Smooth muscle cell (in vitro differentiated cells): ENCODE results near the gene SEMA6D. TPM values are rescaled to one million over a fixed set of nuclear protein-coding genes. Genes with fewer than 3 reads are reported as not detected.

Experiments
- DNase-seq: peaks from one replicate; lab custom pipeline; 2025; ENCODE audit not compliant: unreplicated experiment; lab: John Stamatoyannopoulos, UW
- H2AFZ ChIP-seq: fragments of 200-600 bp; sonication (generic); 2 replicates; pipeline ENCODE4 v1.6.0; 2016; ENCODE audit warnings: antibody characterized with exemption, low read depth, mild to moderate bottlenecking
- H3F3A ChIP-seq: fragments of 200-600 bp; sonication (generic); 2 replicates; pipeline ENCODE4 v1.6.0; 2017; ENCODE audit warnings: antibody characterized with exemption, low read depth
- H3K27ac ChIP-seq: fragments of 200-600 bp; sonication (generic); 2 replicates; pipeline ENCODE4 v1.5.1; 2016; ENCODE audit warnings: low read depth, mild to moderate bottlenecking
- H3K27me3 ChIP-seq: fragments of 200-600 bp; sonication (generic); 2 replicates; pipeline ENCODE4 v1.6.1; 2016; ENCODE audit warnings: low read depth, mild to moderate bottlenecking
- H3K36me3 ChIP-seq: fragments of 200-600 bp; sonication (generic); 2 replicates; pipeline ENCODE4 v1.5.1; 2016; ENCODE audit warnings: low read depth
- H3K4me1 ChIP-seq: fragments of 200-600 bp; sonication (generic); 2 replicates; pipeline ENCODE4 v1.5.1; 2016; ENCODE audit warnings: low read depth
- H3K4me2 ChIP-seq: fragments of 200-600 bp; sonication (generic); 2 replicates; pipeline ENCODE4 v1.6.0; 2016; ENCODE audit warnings: mild to moderate bottlenecking
- H3K4me3 ChIP-seq: fragments of 200-600 bp; sonication (generic); 2 replicates; pipeline ENCODE4 v1.5.1; 2016; ENCODE audit warnings: mild to moderate bottlenecking
- H3K79me2 ChIP-seq: fragments of 200-600 bp; sonication (generic); 2 replicates; pipeline ENCODE4 v1.6.0; 2016; ENCODE audit warnings: low read depth, mild to moderate bottlenecking
- H3K9ac ChIP-seq: fragments of 200-600 bp; sonication (generic); 2 replicates; pipeline ENCODE4 v1.6.0; 2016; ENCODE audit warnings: low read depth
- H3K9me3 ChIP-seq: fragments of 200-600 bp; sonication (generic); replicated peaks from 2 replicates; pipeline ENCODE4 v1.5.1; 2016; ENCODE audit warnings: low read depth
- H4K20me1 ChIP-seq: fragments of 200-600 bp; sonication (generic); 2 replicates; pipeline ENCODE4 v1.6.0; 2016; ENCODE audit warnings: low read depth
- whole genome bisulfite sequencing: methylation state at CpG from one replicate; pipeline ENCODE4 v1.1.7; 2016; ENCODE audit warnings: low lambda C conversion rate; 5-methylcytosine and 5-hydroxymethylcytosine counted together
- polyA plus RNA-seq: library from polyadenylated mRNA; unstranded; fragments of >200 nt; fragmentation: Nextera tagmentation; extraction: Ambion mirVana; gene quantifications from 2 replicates; pipeline ENCODE4 v1.2.1, GENCODE V29; 2016
- total RNA-seq: library from RNA; depleted of rRNA; stranded (reverse); fragments of >200 nt; gene quantifications from 2 replicates; pipeline ENCODE4 v1.2.3, GENCODE V29; 2014
- TF ChIP-seq, protein P1 (sequence below): fragments of 200-600 bp; sonication (generic); IDR thresholded peaks from 2 replicates; pipeline ENCODE4 v1.5.1; 2017; ENCODE audit warnings: borderline replicate concordance, mild to moderate bottlenecking, antibody characterized with exemption; ENCODE audit not compliant: insufficient read depth, poor library complexity, severe bottlenecking

SEMA6D gene
- total and polyA plus RNA-seq, 2 experiments from 2014 or later, result 31.4 to 44.9 TPM

DNA sequence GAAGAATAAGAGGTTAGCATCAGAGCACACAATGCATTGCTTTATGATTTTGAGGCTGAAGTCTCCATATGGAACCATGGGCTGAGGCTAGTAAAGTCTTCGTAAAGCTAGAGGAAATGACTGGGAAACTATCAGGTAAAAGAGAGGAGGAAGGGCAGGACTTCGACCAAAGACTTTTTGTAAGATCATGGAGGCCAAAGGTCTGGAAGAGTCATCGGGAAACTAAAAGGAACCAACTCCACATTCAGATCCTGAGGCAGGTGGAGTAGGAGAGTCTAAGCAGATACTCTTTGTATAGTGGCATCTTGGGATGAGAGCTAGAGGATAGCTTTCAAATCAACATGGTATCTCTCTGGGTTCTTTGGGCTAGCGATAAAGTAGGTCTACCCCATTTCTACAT is 36.3 kb downstream of the SEMA6D start:
- Histone ChIP-seq H3K27ac (no peak overlapping the region), H3K36me3 (no peaks in the 10 kb centered on the region), H4K20me1 (peaks cover 3% of the 10 kb centered on the region), H3K4me3 (no peak overlapping the region), H3K9ac (no peak overlapping the region), H3F3A (peaks cover 25% of the 10 kb centered on the region), H3K27me3 (no peaks in the 10 kb centered on the region), H3K4me1 (no peaks in the 10 kb centered on the region), H2AFZ (no peak overlapping the region), H3K79me2 (peaks cover 50% of the 10 kb centered on the region), H3K4me2 (no peak overlapping the region), H3K9me3 (peaks cover 9% of the 10 kb centered on the region)
- WGBS, result 99% methylated on average over 4 of the region's 4 CpGs
- DNase-seq, result no peak
- TF ChIP-seq, protein P1, sequence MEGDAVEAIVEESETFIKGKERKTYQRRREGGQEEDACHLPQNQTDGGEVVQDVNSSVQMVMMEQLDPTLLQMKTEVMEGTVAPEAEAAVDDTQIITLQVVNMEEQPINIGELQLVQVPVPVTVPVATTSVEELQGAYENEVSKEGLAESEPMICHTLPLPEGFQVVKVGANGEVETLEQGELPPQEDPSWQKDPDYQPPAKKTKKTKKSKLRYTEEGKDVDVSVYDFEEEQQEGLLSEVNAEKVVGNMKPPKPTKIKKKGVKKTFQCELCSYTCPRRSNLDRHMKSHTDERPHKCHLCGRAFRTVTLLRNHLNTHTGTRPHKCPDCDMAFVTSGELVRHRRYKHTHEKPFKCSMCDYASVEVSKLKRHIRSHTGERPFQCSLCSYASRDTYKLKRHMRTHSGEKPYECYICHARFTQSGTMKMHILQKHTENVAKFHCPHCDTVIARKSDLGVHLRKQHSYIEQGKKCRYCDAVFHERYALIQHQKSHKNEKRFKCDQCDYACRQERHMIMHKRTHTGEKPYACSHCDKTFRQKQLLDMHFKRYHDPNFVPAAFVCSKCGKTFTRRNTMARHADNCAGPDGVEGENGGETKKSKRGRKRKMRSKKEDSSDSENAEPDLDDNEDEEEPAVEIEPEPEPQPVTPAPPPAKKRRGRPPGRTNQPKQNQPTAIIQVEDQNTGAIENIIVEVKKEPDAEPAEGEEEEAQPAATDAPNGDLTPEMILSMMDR, result no peak

- Histone ChIP-seq H3K9ac (no peak overlapping the region), H3K27me3 (no peaks in the 10 kb centered on the region), H2AFZ (no peak overlapping the region), H3K4me2 (no peak overlapping the region), H3K27ac (no peak overlapping the region), H4K20me1 (peaks cover 3% of the 10 kb centered on the region), H3F3A (peaks cover 25% of the 10 kb centered on the region), H3K4me1 (no peaks in the 10 kb centered on the region), H3K79me2 (peaks cover 55% of the 10 kb centered on the region), H3K9me3 (peaks cover 9% of the 10 kb centered on the region), H3K4me3 (no peak overlapping the region), H3K36me3 (no peaks in the 10 kb centered on the region)
- TF ChIP-seq, protein P1, result no peak
- no peak for DNase-seq
Observed at GRCh38 chr15:47754312-47754711, 37.0 kb downstream of the SEMA6D start.

- H3K4me1 ChIP-seq, result no peaks in the 10 kb centered on the region
- no peak overlapping the region for H3K4me3 ChIP-seq
- TF ChIP-seq, protein P1, result no peak
- peaks cover 9% of the 10 kb centered on the region for H3K36me3 ChIP-seq
- no peaks in the 10 kb centered on the region for H4K20me1 ChIP-seq
- H3F3A ChIP-seq, result peaks cover 21% of the 10 kb centered on the region
- peak overlapping the region; percentile 7 for H3K9ac ChIP-seq
- no peak for DNase-seq
- peak overlapping the region; percentile 78 for H3K27ac ChIP-seq
- H3K79me2 ChIP-seq, result peaks cover 63% of the 10 kb centered on the region
- 75% methylated on average over 2 of the region's 2 CpGs for WGBS
- peak overlapping the region; percentile 28 for H3K4me2 ChIP-seq
- H3K9me3 ChIP-seq, result peaks cover 9% of the 10 kb centered on the region
- H2AFZ ChIP-seq, result no peak overlapping the region
- no peaks in the 10 kb centered on the region for H3K27me3 ChIP-seq
Observed at GRCh38 chr15:47755941-47756340, 38.6 kb downstream of the SEMA6D start.

DNA sequence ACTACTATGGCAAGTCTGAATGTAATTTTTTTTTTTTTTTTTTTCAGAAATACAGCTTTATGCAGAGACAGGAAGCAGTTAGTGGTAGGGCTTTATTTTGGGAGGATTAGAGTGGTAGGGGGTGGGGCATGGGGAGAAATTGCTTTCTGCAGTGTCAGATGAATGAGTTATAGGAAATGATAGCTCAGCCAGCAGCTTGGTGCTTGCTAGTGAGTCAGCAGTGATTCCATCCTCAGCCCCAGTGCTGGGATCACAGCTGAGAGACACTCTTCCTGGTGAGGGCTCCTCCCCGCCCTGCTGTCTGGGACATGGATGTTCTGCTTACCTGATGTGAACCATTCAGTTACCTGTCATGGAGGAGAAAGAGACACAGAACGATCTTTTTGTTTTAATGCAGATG is 39.6 kb downstream of the SEMA6D start:
- H4K20me1 ChIP-seq, result no peaks in the 10 kb centered on the region
- H3K4me2 ChIP-seq, result peak overlapping the region; percentile 28
- no peaks in the 10 kb centered on the region for H3K27me3 ChIP-seq
- H3K36me3 ChIP-seq, result peaks cover 18% of the 10 kb centered on the region
- peak overlapping the region; percentile 78 for H3K27ac ChIP-seq
- peaks cover 54% of the 10 kb centered on the region for H3K79me2 ChIP-seq
- DNase-seq, result no peak
- peak overlapping the region; percentile 10 for H3K9ac ChIP-seq
- 63% methylated on average over 2 of the region's 2 CpGs for WGBS
- H2AFZ ChIP-seq, result no peak overlapping the region
- H3F3A ChIP-seq, result peaks cover 21% of the 10 kb centered on the region
- no peak overlapping the region for H3K4me3 ChIP-seq
- TF ChIP-seq, protein P1, result no peak
- no peaks in the 10 kb centered on the region for H3K4me1 ChIP-seq
- H3K9me3 ChIP-seq, result peaks cover 9% of the 10 kb centered on the region
